SK-N-MC (cell line): ENCODE measurements around the gene AVPR2.

Experiments used
- DNase-seq: peaks from one replicate; pipeline ENCODE4 v3.0.0-alpha.2; 2011; ENCODE audit warnings: low read depth, low spot score
- H3K27ac ChIP-seq: fragments of 200-600 bp; sonication (generic); 2 replicates; pipeline ENCODE4 v1.5.1; 2016; ENCODE audit warnings: mixed run types
- H3K36me3 ChIP-seq: fragments of 200-600 bp; sonication (generic); 2 replicates; pipeline ENCODE4 v1.6.1; 2017; ENCODE audit warnings: antibody characterized with exemption, low read length, mixed read lengths; ENCODE audit not compliant: insufficient read depth
- H3K4me3 ChIP-seq: fragments of 200-600 bp; sonication (generic); 2 replicates; pipeline ENCODE4 v1.5.1; 2016
- H3K9ac ChIP-seq: fragments of 200-600 bp; sonication (generic); 2 replicates; pipeline ENCODE4 v1.8.0; 2017; ENCODE audit warnings: mixed run types, mixed read lengths; ENCODE audit not compliant: insufficient read length
- H3K9me3 ChIP-seq: fragments of 200-600 bp; sonication (generic); 2 replicates; pipeline ENCODE4 v1.6.1; 2017; ENCODE audit warnings: low read depth, mild to moderate bottlenecking, antibody characterized with exemption, low read length, moderate library complexity, mixed read lengths
- EZH2 ChIP-seq: fragments of 200-600 bp; sonication (generic); IDR thresholded peaks from one replicate; pipeline ENCODE4 v1.6.1; 2017; ENCODE audit warnings: antibody characterized with exemption
- FOXP2 ChIP-seq: optimal IDR thresholded peaks from 2 replicates; pipeline ENCODE3; 2011; ENCODE audit warnings: mild to moderate bottlenecking, moderate library complexity; ENCODE audit not compliant: insufficient read depth; ENCODE audit errors: extremely low read length, control extremely low read depth
- POLR2AphosphoS5 ChIP-seq: IDR thresholded peaks from 2 replicates; pipeline ENCODE4 v1.6.1; 2012; ENCODE audit warnings: mild to moderate bottlenecking, low read depth, low read length, borderline replicate concordance

Gene AVPR2

GRCh38 chrX:153951683-153952372, 47.4 kb downstream of the AVPR2 start:
- Histone ChIP-seq H3K27ac (no peak overlapping the region), H3K36me3 (peaks cover 63% of the 10 kb centered on the region), H3K9ac (no peak overlapping the region), H3K4me3 (no peak overlapping the region), H3K9me3 (no peaks in the 10 kb centered on the region)
- no peak for TF ChIP-seq POLR2AphosphoS5
- TF ChIP-seq EZH2: no peak
- no peak for TF ChIP-seq FOXP2
- DNase-seq: no peak

GRCh38 chrX:153952373-153953026, 48.0 kb downstream of the AVPR2 start:
- Histone ChIP-seq H3K9me3 (no peaks in the 10 kb centered on the region), H3K4me3 (no peak overlapping the region), H3K36me3 (peaks cover 69% of the 10 kb centered on the region), H3K9ac (no peak overlapping the region), H3K27ac (no peak overlapping the region)
- DNase-seq: no peak
- no peak for TF ChIP-seq EZH2

- Histone ChIP-seq H3K4me3 (no peak overlapping the region), H3K9ac (no peak overlapping the region), H3K36me3 (peaks cover 78% of the 10 kb centered on the region), H3K27ac (no peak overlapping the region), H3K9me3 (no peaks in the 10 kb centered on the region)
- no peak; the same call in 1 of the 2 replicates for TF ChIP-seq POLR2AphosphoS5
- no peak for DNase-seq
Observed at GRCh38 chrX:153953342-153953830, 48.9 kb downstream of the AVPR2 start.

- Histone ChIP-seq H3K9me3 (no peaks in the 10 kb centered on the region), H3K36me3 (peaks cover 83% of the 10 kb centered on the region), H3K9ac (no peak overlapping the region), H3K4me3 (no peak overlapping the region), H3K27ac (no peak overlapping the region)
- DNase-seq: no peak
- no peak for TF ChIP-seq EZH2
- TF ChIP-seq POLR2AphosphoS5: no peak
- TF ChIP-seq FOXP2: no peak
Observed at GRCh38 chrX:153953892-153954557, 49.6 kb downstream of the AVPR2 start.

- Histone ChIP-seq H3K27ac (no peak overlapping the region), H3K9me3 (no peaks in the 10 kb centered on the region), H3K9ac (no peak overlapping the region), H3K4me3 (no peak overlapping the region), H3K36me3 (peaks cover 85% of the 10 kb centered on the region)
- TF ChIP-seq FOXP2 (no peak), EZH2 (no peak), POLR2AphosphoS5 (no peak)
- no peak for DNase-seq
Observed at GRCh38 chrX:153954558-153955227, 50.2 kb downstream of the AVPR2 start.

- H3K9me3 ChIP-seq: no peaks in the 10 kb centered on the region
Observed at GRCh38 chrX:153955228-153955732, 50.8 kb downstream of the AVPR2 start.

GRCh38 chrX:153956044-153956907, 51.8 kb downstream of the AVPR2 start:
- Histone ChIP-seq H3K4me3 (no peak overlapping the region), H3K9me3 (no peaks in the 10 kb centered on the region), H3K9ac (no peak overlapping the region), H3K27ac (no peak overlapping the region), H3K36me3 (peaks cover 82% of the 10 kb centered on the region)
- DNase-seq: no peak
- TF ChIP-seq EZH2 (no peak), FOXP2 (no peak), POLR2AphosphoS5 (no peak)

More at GRCh38 chrX:153955228-153955732, 50.8 kb downstream of the AVPR2 start:
- Histone ChIP-seq H3K27ac (no peak overlapping the region), H3K36me3 (peaks cover 84% of the 10 kb centered on the region), H3K4me3 (no peak overlapping the region), H3K9ac (no peak overlapping the region)
- TF ChIP-seq POLR2AphosphoS5 (no peak), FOXP2 (no peak), EZH2 (no peak)
- DNase-seq: no peak
